ENCODE data around the gene ATP8B3. TPM values are rescaled to one million over a fixed set of nuclear protein-coding genes. Genes with fewer than 3 reads are reported as not detected.

ATP8B3 gene
- total and polyA plus RNA-seq, 2 of the 13 experiments (the other 11 are each of a cell fraction or from before 2014, with no cell fraction given) = 2.6 to 5.9 TPM

GRCh38 chr19:1860042-1860775 lies 48.1 kb upstream of the ATP8B3 start (continued):
- TF ChIP-seq ZBED4 (CRISPR knock-in tag; IDR thresholded peaks at IDR 0.05; ENCODE audit: borderline replicate concordance) = peak; percentile 47; the same call in 1 of the 2 replicates
- TF ChIP-seq POLR2A (IDR thresholded peaks at IDR 0.05; ENCODE audit: insufficient read depth in 1 of 2, low read depth in 2 of 2, low read length in 2 of 2) = peak; percentile 40 to 95; a peak in 2 of 4 replicates
- no peak for TF ChIP-seq RELA (CRISPR knock-in tag; IDR thresholded peaks at IDR 0.05)
- TF ChIP-seq ZNF839 (CRISPR knock-in tag; IDR thresholded peaks at IDR 0.05; ENCODE audit: borderline replicate concordance) = no peak
- TF ChIP-seq, protein P1, sequence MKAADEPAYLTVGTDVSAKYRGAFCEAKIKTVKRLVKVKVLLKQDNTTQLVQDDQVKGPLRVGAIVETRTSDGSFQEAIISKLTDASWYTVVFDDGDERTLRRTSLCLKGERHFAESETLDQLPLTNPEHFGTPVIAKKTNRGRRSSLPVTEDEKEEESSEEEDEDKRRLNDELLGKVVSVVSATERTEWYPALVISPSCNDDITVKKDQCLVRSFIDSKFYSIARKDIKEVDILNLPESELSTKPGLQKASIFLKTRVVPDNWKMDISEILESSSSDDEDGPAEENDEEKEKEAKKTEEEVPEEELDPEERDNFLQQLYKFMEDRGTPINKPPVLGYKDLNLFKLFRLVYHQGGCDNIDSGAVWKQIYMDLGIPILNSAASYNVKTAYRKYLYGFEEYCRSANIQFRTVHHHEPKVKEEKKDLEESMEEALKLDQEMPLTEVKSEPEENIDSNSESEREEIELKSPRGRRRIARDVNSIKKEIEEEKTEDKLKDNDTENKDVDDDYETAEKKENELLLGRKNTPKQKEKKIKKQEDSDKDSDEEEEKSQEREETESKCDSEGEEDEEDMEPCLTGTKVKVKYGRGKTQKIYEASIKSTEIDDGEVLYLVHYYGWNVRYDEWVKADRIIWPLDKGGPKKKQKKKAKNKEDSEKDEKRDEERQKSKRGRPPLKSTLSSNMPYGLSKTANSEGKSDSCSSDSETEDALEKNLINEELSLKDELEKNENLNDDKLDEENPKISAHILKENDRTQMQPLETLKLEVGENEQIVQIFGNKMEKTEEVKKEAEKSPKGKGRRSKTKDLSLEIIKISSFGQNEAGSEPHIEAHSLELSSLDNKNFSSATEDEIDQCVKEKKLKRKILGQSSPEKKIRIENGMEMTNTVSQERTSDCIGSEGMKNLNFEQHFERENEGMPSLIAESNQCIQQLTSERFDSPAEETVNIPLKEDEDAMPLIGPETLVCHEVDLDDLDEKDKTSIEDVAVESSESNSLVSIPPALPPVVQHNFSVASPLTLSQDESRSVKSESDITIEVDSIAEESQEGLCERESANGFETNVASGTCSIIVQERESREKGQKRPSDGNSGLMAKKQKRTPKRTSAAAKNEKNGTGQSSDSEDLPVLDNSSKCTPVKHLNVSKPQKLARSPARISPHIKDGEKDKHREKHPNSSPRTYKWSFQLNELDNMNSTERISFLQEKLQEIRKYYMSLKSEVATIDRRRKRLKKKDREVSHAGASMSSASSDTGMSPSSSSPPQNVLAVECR (CRISPR knock-in tag; IDR thresholded peaks at IDR 0.05; ENCODE audit: borderline replicate concordance) = peak; percentile 87
- no peak for TF ChIP-seq ARNT (IDR thresholded peaks at IDR 0.05)
- peak; percentile 49 for TF ChIP-seq TAF15 (IDR thresholded peaks at IDR 0.05; ENCODE audit: low read depth, low read length, poor library complexity, severe bottlenecking)
- no peak for TF ChIP-seq BRCA1 (CRISPR knock-in tag; IDR thresholded peaks at IDR 0.05)
- TF ChIP-seq ZC3H13 (CRISPR knock-in tag; IDR thresholded peaks at IDR 0.05) = peak; percentile 42; the same call in 1 of the 2 replicates
- TF ChIP-seq ZNF883 (CRISPR knock-in tag; IDR thresholded peaks at IDR 0.05; ENCODE audit: not compliant biosample characterization) = no peak
- peak; percentile 29; the same call in 1 of the 2 replicates for TF ChIP-seq ZMYM3 (CRISPR knock-in tag; IDR thresholded peaks at IDR 0.05)
- TF ChIP-seq, protein P2, sequence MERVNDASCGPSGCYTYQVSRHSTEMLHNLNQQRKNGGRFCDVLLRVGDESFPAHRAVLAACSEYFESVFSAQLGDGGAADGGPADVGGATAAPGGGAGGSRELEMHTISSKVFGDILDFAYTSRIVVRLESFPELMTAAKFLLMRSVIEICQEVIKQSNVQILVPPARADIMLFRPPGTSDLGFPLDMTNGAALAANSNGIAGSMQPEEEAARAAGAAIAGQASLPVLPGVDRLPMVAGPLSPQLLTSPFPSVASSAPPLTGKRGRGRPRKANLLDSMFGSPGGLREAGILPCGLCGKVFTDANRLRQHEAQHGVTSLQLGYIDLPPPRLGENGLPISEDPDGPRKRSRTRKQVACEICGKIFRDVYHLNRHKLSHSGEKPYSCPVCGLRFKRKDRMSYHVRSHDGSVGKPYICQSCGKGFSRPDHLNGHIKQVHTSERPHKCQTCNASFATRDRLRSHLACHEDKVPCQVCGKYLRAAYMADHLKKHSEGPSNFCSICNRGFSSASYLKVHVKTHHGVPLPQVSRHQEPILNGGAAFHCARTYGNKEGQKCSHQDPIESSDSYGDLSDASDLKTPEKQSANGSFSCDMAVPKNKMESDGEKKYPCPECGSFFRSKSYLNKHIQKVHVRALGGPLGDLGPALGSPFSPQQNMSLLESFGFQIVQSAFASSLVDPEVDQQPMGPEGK (CRISPR knock-in tag; IDR thresholded peaks at IDR 0.05) = peak; percentile 88
- no peak for TF ChIP-seq ATM (IDR thresholded peaks at IDR 0.05; ENCODE audit: borderline replicate concordance)
- peak; percentile 67 for TF ChIP-seq ZNF792 (CRISPR knock-in tag; IDR thresholded peaks at IDR 0.05)
- TF ChIP-seq HES4 (CRISPR knock-in tag; IDR thresholded peaks at IDR 0.05; ENCODE audit: borderline replicate concordance) = no peak
- peak; percentile 76 for TF ChIP-seq SP5 (CRISPR knock-in tag; IDR thresholded peaks at IDR 0.05; ENCODE audit: borderline replicate concordance, low read depth)
- no peak for TF ChIP-seq HOXA7 (CRISPR knock-in tag; IDR thresholded peaks at IDR 0.05)
- TF ChIP-seq KDM6A (CRISPR knock-in tag; IDR thresholded peaks at IDR 0.05; ENCODE audit: low read depth) = 0 out of 2 replicates have a peak, but pooled peaks have one; percentile 36
- 0 out of 2 replicates have a peak, but pooled peaks have one; percentile 24 for TF ChIP-seq ZBTB7A (CRISPR knock-in tag; IDR thresholded peaks at IDR 0.05)
- no peak for TF ChIP-seq NR2F6 (IDR thresholded peaks at IDR 0.05)
- 0 out of 2 replicates have a peak, but pooled peaks have one; percentile 11 for TF ChIP-seq NR2F6 (CRISPR knock-in tag; IDR thresholded peaks at IDR 0.05)
- peak; percentile 60; the same call in 1 of the 2 replicates for TF ChIP-seq ZNF841 (CRISPR knock-in tag; IDR thresholded peaks at IDR 0.05; ENCODE audit: borderline replicate concordance)
